Measurements from ENCODE around the gene DEPDC1B.

DNA sequence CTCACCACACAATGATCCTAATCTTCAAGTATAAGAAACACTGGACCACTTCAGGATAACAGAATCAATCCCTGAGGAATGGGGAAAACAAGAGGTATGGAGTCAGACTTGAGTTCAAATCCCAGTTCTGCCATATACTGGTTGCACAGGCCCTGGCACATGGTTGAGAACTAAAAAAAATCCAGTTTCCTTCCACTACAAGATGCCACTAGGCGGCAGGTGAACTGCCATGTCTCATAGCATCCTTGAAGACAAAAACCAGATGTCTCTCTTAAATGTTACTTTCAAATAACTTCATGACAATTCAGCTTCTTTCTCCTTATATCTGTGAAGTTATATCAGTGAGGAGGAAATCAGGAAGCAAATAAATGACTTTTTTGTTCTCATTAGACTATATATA lies 11.0 kb downstream of the DEPDC1B start:
- TF ChIP-seq CTCF (IDR thresholded peaks at IDR 0.05): no peak
- TF ChIP-seq POLR2A (IDR thresholded peaks at IDR 0.05): no peak

All from testis (tissue), 2 donors.